Activated naive CD4-positive, alpha-beta T cell treated with anti-CD3 and anti-CD28 coated beads, Interleukin-2, amount 50 U/mL, for 72 hours (primary cell): ENCODE data around the gene EFHC2. TPM values are rescaled to one million over a fixed set of nuclear protein-coding genes. Genes with fewer than 3 reads are reported as not detected.

Source experiments
- ATAC-seq, 2 donors: fragments of 150-1000 bp; cut with Tn5 transposase; 2 replicates each; pipeline ENCODE4 v1.10.0; 2021; ENCODE audit warnings: mild to moderate bottlenecking in 2 of 2, moderate library complexity in 2 of 2
- DNase-seq, 2 donors: peaks; one replicate each; pipeline ENCODE4 v3.0.0; 2021 to 2022; ENCODE audit warnings: low spot score in 2 of 2
- H3K27ac Mint-ChIP-seq, 2 donors: one replicate each; pipeline ENCODE4 v1.8.0; 2022; ENCODE audit warnings: mild to moderate bottlenecking in 2 of 2, mixed read lengths in 2 of 2
- H3K36me3 Mint-ChIP-seq, 2 donors: one replicate each; pipeline ENCODE4 v1.8.0; 2022; ENCODE audit warnings: mixed read lengths in 2 of 2
- H3K9me3 Mint-ChIP-seq, 2 donors: one replicate each; pipeline ENCODE4 v1.8.0; 2022; ENCODE audit warnings: mixed read lengths in 2 of 2
- total RNA-seq, 2 donors: library from RNA; stranded (reverse); gene quantifications; one replicate each; pipeline ENCODE4 v1.2.3, GENCODE V29; 2022

Gene EFHC2
- total RNA-seq, 2 donors from 2014 or later = 0.41 TPM

DNA sequence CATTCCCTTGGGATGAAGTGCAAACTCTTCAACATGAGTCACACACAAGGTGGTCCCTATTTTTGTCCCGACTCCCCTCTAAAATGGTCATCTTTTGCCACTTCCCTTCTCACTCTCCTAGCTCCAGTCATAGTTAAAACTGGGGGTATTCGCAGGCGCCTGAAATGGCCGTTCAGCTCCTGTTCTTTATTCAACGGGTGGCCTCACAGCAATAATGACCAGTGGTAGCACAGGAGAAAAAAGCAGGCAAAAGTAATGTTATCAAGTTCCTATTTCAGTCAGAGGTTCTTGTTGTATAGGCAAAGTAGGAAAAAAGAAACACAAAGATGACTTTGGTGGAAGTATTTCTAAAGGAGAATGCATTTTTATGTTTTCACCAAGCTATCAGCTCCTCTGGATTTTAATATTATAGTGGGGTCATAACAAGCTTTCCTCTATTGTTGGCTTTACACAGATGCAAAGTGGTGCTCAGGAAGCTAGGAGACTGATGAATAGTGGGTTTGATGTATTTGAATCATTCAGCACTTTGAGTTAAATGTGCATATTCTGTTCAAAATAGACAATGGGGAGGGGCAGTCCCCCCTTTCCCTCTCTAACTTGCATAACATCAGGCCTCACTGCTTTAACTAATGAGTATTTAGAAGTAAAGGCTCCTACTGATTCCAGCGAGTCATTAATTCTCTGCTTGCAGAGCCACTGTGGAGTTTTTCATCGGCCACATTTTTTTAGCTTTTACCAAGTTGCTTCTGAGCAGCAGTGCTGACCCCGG, 199.1 kb downstream of the EFHC2 start:
- H3K9me3 Mint-ChIP-seq = no peaks in the 10 kb centered on the region
- DNase-seq = no peak
- H3K36me3 Mint-ChIP-seq = no peaks in the 10 kb centered on the region
- no peak overlapping the region for H3K27ac Mint-ChIP-seq
- ATAC-seq = no peak

- no peak for ATAC-seq
These were observed 200.3 kb downstream of the EFHC2 start for GRCh38 chrX:44143061-44143602.

GRCh38 chrX:44130189-44130588, 213.3 kb downstream of the EFHC2 start:
- no peaks in the 10 kb centered on the region for H3K36me3 Mint-ChIP-seq
- H3K27ac Mint-ChIP-seq = no peak overlapping the region
- DNase-seq (no peak), ATAC-seq (no peak)
- no peaks in the 10 kb centered on the region for H3K9me3 Mint-ChIP-seq

More at GRCh38 chrX:44143061-44143602, 200.3 kb downstream of the EFHC2 start:
- H3K36me3 Mint-ChIP-seq = no peaks in the 10 kb centered on the region
- H3K27ac Mint-ChIP-seq = no peak overlapping the region
- H3K9me3 Mint-ChIP-seq = no peaks in the 10 kb centered on the region
- no peak for DNase-seq

DNA sequence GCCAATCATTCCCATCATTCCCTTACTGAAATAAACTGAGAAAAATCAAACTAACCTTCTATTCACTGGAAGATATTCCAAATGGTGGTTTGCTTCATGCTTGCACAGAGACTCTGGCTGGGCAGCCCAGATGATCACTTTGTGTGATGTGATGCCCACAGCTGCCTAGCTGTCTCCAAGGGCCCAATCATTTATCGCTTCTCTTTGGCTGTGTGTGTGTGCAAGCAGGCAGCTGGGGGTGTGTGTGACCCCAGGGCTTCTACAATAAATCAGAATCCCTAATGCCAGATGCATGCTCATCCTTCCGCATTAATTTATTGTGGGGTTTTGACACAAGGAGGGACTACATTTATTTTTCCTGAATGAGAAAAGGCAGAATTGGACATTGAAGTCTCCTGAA, 230.1 kb downstream of the EFHC2 start:
- ATAC-seq (no peak), DNase-seq (no peak)
- H3K36me3 Mint-ChIP-seq = no peaks in the 10 kb centered on the region
- no peak overlapping the region for H3K27ac Mint-ChIP-seq
- no peaks in the 10 kb centered on the region for H3K9me3 Mint-ChIP-seq

- ATAC-seq (no peak), DNase-seq (no peak)
- Mint-ChIP-seq H3K27ac (no peak overlapping the region), H3K9me3 (peaks cover 5 to 13% of the 10 kb centered on the region in 2 donors), H3K36me3 (peaks cover 0 to 11% of the 10 kb centered on the region in 2 donors)
These were observed 236.6 kb downstream of the EFHC2 start for GRCh38 chrX:44106864-44107263.

DNA sequence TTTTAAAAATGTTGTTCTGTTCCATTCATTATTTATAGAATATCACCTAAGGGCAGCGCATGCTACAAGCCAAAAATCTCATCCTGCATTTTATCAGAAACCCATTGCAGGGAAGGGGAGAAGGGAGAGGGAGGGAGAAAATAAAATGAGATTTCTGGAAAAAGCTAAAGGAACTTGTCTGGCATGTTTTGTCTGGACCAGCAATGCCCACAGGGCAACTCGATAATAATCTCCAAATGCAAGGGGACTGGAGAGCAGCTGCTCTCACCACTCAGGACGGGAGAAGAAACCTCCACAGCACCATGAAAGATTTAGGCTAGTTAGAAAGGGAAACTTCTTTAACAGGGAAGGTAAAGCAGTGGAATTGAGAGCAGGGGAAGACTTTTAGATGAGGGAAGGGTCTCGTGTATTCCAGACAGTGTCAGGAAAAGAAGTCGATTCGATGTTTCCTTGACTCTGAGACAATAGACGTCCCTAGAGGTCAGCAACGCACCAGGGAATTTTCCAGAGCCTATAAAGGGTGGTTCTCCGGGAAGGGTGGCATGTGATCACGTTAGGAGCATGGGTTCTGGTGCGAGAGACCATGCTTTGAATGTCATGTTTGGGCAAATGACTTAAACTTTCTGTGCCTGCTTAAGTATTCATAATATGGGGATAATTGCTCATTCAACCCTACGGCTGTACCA, 238.1 kb downstream of the EFHC2 start:
- peaks cover 0 to 11% of the 10 kb centered on the region in 2 donors for H3K36me3 Mint-ChIP-seq
- peaks cover 5 to 13% of the 10 kb centered on the region in 2 donors for H3K9me3 Mint-ChIP-seq
- no peak for DNase-seq
- ATAC-seq = no peak
- no peak overlapping the region for H3K27ac Mint-ChIP-seq

GRCh38 chrX:44104699-44105098, 238.8 kb downstream of the EFHC2 start:
- H3K36me3 Mint-ChIP-seq = peaks cover 0 to 11% of the 10 kb centered on the region in 2 donors
- no peak overlapping the region for H3K27ac Mint-ChIP-seq
- no peak for DNase-seq
- peaks cover 5 to 13% of the 10 kb centered on the region in 2 donors for H3K9me3 Mint-ChIP-seq
- ATAC-seq = no peak

- H3K9me3 Mint-ChIP-seq = peaks cover 1 to 5% of the 10 kb centered on the region in 2 donors
- DNase-seq (no peak), ATAC-seq (no peak)
- H3K36me3 Mint-ChIP-seq = peaks cover 0 to 2% of the 10 kb centered on the region in 2 donors
- no peak overlapping the region for H3K27ac Mint-ChIP-seq
These were observed 242.2 kb downstream of the EFHC2 start for GRCh38 chrX:44101281-44101680.

GRCh38 chrX:44099366-44099765, 244.1 kb downstream of the EFHC2 start:
- DNase-seq (no peak), ATAC-seq (no peak)
- Mint-ChIP-seq H3K36me3 (no peaks in the 10 kb centered on the region), H3K27ac (no peak overlapping the region), H3K9me3 (no peaks in the 10 kb centered on the region)

Other genes with a start within 250 kb of the EFHC2 start
- 10 to 100 TPM; 10.7 to 16.2 TPM for gene FUNDC1, start 199.2 kb upstream of the EFHC2 start, total RNA-seq